ENCODE measurements around the gene GPR149.

GPR149 gene

GRCh38 chr3:154367221-154367620, 62.8 kb downstream of the GPR149 start:
- no peak for TF ChIP-seq CTCF (conservative IDR thresholded peaks at IDR 0.05)
- TF ChIP-seq ZFX (IDR thresholded peaks at IDR 0.05) = no peak
- H3K27ac ChIP-seq = peak overlapping the region; percentile 41; the same call in 1 of the 2 replicates

GRCh38 chr3:154364849-154365248, 65.1 kb downstream of the GPR149 start:
- H3K27ac ChIP-seq = no peak overlapping the region
- TF ChIP-seq ZFX (IDR thresholded peaks at IDR 0.05) = no peak
- TF ChIP-seq CTCF (conservative IDR thresholded peaks at IDR 0.05) = no peak

DNA sequence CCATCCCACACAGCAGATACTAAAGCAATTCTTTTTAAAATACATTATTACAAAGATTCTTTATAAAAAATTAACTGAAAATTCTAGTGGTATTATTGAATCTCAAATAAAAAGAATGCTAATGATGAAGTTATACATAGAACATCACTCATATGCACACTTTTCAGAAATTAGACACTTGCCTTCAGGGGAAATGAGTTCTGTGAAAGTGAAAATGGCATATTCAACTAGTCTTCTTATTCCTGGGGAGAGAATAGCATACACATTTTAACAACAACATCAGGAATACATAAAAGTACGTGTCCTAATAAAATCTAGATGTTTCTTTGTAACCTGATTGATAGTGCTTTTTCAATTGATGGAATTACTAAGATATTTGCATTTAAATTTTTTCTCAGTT, 68.9 kb downstream of the GPR149 start:
- no peak overlapping the region for H3K27ac ChIP-seq
- no peak for TF ChIP-seq ZFX (IDR thresholded peaks at IDR 0.05)
- TF ChIP-seq CTCF (conservative IDR thresholded peaks at IDR 0.05) = no peak

GRCh38 chr3:154356009-154356408, 74.0 kb downstream of the GPR149 start:
- H3K27ac ChIP-seq = no peak overlapping the region
- no peak for TF ChIP-seq ZFX (IDR thresholded peaks at IDR 0.05)
- no peak for TF ChIP-seq CTCF (conservative IDR thresholded peaks at IDR 0.05)

GRCh38 chr3:154349223-154349622, 80.8 kb downstream of the GPR149 start:
- TF ChIP-seq ZFX (IDR thresholded peaks at IDR 0.05) (no peak), CTCF (conservative IDR thresholded peaks at IDR 0.05) (no peak)
- H3K27ac ChIP-seq = no peak overlapping the region

GRCh38 chr3:154345422-154346122, 84.4 kb downstream of the GPR149 start:
- TF ChIP-seq CTCF (conservative IDR thresholded peaks at IDR 0.05) = no peak
- no peak for TF ChIP-seq ZFX (IDR thresholded peaks at IDR 0.05)
- no peak overlapping the region for H3K27ac ChIP-seq

DNA sequence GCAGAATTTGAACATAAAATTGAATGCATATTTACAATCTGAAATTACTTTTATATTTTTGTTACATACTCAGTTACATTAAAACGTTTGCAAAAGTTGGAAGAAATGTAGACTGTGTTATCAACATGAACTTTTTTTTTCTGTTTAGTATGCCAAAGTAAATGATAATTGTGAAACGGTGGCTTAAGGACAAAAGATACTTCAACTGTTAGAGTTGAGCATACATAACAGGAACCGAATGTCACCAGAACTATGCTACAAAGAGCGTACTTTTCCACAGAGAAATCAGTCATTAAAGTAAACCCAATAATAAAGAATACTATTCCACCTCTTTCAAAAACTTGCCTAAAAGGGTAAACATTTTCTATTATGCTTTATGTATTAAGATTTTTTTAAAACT, 91.4 kb downstream of the GPR149 start:
- no peak overlapping the region for H3K27ac ChIP-seq
- TF ChIP-seq ZFX (IDR thresholded peaks at IDR 0.05) = no peak
- TF ChIP-seq CTCF (conservative IDR thresholded peaks at IDR 0.05) = no peak
